HepG2 (cell line): ENCODE measurements around the gene FOXR1. TPM values are rescaled to one million over a fixed set of nuclear protein-coding genes. Genes with fewer than 3 reads are reported as not detected.

Experiments used
- CSRNP2 ChIP-seq: sonication (generic); formaldehyde crosslinking; conservative IDR thresholded peaks from 2 replicates; pipeline ENCODE4 v1.8.0; 2022; ENCODE audit warnings: low read depth, missing genetic modification reagents
- HBP1 ChIP-seq: IDR thresholded peaks from 2 replicates; pipeline ENCODE4 v1.6.1; 2016; ENCODE audit warnings: low read depth, control low read depth
- HMGXB4 ChIP-seq, 2 experiments: sonication (generic) in 1 of 2; formaldehyde crosslinking in 1 of 2; IDR thresholded peaks; 2 replicates each; pipeline versions ENCODE4 v1.4.0 to v1.6.1; 2018 to 2020; ENCODE audit warnings: missing genetic modification reagents in 2 of 2, borderline replicate concordance in 1 of 2, low read depth in 1 of 2, mild to moderate bottlenecking in 1 of 2, missing biosample characterization in 1 of 2
- KDM1A ChIP-seq: IDR thresholded peaks from 2 replicates; pipeline ENCODE4 v1.6.1; 2016; ENCODE audit warnings: missing compliant biosample characterization
- KLF6 ChIP-seq: IDR thresholded peaks from 2 replicates; pipeline ENCODE4 v1.8.0; 2016; ENCODE audit warnings: missing biosample characterization, missing genetic modification reagents
- MIER2 ChIP-seq: IDR thresholded peaks from 2 replicates; pipeline ENCODE4 v1.6.1; 2016; ENCODE audit warnings: missing biosample characterization, missing genetic modification reagents
- SALL1 ChIP-seq: sonication (generic); formaldehyde crosslinking; IDR thresholded peaks from 2 replicates; pipeline ENCODE4 v1.8.0; 2022; ENCODE audit warnings: mild to moderate bottlenecking, missing genetic modification reagents
- SETDB1 ChIP-seq: sonication (generic); formaldehyde crosslinking; IDR thresholded peaks from 2 replicates; pipeline ENCODE4 v1.5.1; 2020; ENCODE audit warnings: missing genetic modification reagents, mild to moderate bottlenecking, borderline replicate concordance
- TBL1XR1 ChIP-seq: fragments of 150-350 bp; IDR thresholded peaks from 2 replicates; pipeline ENCODE4 v1.6.1; 2014; ENCODE audit warnings: borderline replicate concordance, low read length; ENCODE audit not compliant: partially characterized antibody
- TCF7L2 ChIP-seq: IDR thresholded peaks from 2 replicates; pipeline ENCODE4 v1.6.1; 2011; ENCODE audit warnings: mild to moderate bottlenecking, low read depth, low read length, moderate library complexity
- WIZ ChIP-seq: sonication (generic); formaldehyde crosslinking; IDR thresholded peaks from 2 replicates; pipeline ENCODE4 v1.5.1; 2020; ENCODE audit warnings: mild to moderate bottlenecking, missing genetic modification reagents
- ZNF101 ChIP-seq: sonication (generic); formaldehyde crosslinking; IDR thresholded peaks from 2 replicates; pipeline ENCODE4 v1.4.0; 2020; ENCODE audit warnings: mild to moderate bottlenecking, low read depth, missing genetic modification reagents, borderline replicate concordance
- ZNF24 ChIP-seq: fragments of 450-650 bp; IDR thresholded peaks from 2 replicates; pipeline ENCODE4 v1.6.1; 2017; ENCODE audit warnings: antibody characterized with exemption, mild to moderate bottlenecking
- ZNF367 ChIP-seq: sonication (generic); formaldehyde crosslinking; IDR thresholded peaks from 2 replicates; pipeline ENCODE4 v1.4.0; 2020; ENCODE audit warnings: missing genetic modification reagents, borderline replicate concordance
- ZNF451 ChIP-seq: sonication (generic); formaldehyde crosslinking; IDR thresholded peaks from 2 replicates; pipeline ENCODE4 v1.5.0; 2020; ENCODE audit warnings: mild to moderate bottlenecking, missing genetic modification reagents
- polyA plus RNA-seq, 8 experiments: library from polyadenylated mRNA; depleted of rRNA in 3 of 8; stranded (reverse) in 7 of 8; unstranded in 1 of 8; fragments of >200 nt; fragmentation: Illumina TruSeq in 4 of 8; extraction: Trizol in 4 of 8; gene quantifications; 2 replicates each; pipeline versions ENCODE4 v1.2.1 to v1.2.3, GENCODE V29; 2011 to 2016; ENCODE audit warnings: low read depth in 4 of 8, missing spikeins in 1 of 8, mixed read lengths in 1 of 8; ENCODE audit not compliant: insufficient read depth in 1 of 8
- total RNA-seq, 5 experiments: library from RNA; depleted of rRNA; stranded (reverse); fragments of >200 nt; fragmentation: Illumina TruSeq; extraction: Trizol; gene quantifications; 2 replicates each; pipeline ENCODE4 v1.2.3, GENCODE V29; 2016; ENCODE audit warnings: low read depth in 1 of 5
- TF ChIP-seq, protein P1 (sequence below): sonication (generic); formaldehyde crosslinking; IDR thresholded peaks from 2 replicates; pipeline ENCODE4 v1.4.0; 2020; ENCODE audit warnings: missing genetic modification reagents, borderline replicate concordance

The FOXR1 gene
- total and polyA plus RNA-seq, 2 of the 13 experiments (the other 11 are each of a cell fraction or from before 2014, with no cell fraction given) = not detected

DNA sequence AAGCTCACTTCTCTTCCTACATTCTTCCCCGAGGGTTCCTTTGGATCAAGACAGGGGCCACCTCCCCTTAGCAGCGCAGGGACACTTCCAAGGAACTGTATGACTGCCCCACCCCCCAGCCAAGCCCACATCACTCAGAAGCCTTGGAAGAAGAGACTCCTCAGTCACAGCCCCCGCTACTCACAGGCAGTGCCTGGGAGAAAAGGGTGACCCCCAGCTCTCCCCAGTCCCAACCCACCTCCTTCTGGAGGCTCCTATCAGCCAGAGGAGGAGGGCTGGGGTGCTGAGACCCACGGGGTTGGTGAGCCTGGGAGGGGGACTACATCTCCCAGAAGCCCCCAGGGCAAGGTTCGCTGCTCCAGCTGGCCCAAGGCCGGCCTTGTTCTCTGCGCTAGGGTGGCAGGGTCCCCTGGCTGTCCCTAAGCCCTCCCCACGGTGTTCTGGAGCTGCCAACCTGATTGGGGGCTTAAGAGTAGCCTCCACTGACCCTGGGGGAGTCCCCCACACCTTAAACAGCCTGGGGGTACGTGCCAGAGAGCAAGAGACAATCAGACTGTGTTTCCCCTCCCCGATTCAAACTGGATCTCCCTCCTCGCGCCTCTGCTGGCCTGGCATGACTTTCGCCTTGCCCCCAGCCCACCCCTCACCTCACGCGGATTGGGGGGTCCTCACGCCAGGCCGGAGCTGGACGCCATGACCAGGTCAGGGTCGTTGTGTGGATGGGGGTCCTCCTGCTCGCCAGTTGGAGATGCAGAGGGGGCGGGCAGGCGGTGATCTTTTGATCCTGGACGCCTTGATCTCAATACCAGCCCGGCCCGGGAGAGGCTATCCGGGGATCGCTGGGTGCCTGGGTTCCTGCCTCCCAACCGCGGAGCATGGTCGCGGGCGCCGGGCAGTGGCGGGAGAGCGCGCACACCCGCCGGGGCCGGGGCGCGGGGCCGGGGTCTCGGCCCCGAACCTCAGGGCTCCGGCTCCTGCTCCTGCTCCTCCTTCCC is 46.7 kb upstream of the FOXR1 start (continued):
- no peak for TF ChIP-seq TCF7L2
- TF ChIP-seq ZNF367 (CRISPR knock-in tag) = no peak
- peak; percentile 49 to 59; a peak in 3 of 4 replicates for TF ChIP-seq HMGXB4 (CRISPR knock-in tag; IDR thresholded peaks at IDR 0.05; ENCODE audit: borderline replicate concordance in 1 of 2, low read depth in 1 of 2)
- no peak for TF ChIP-seq ZNF451
- no peak for TF ChIP-seq ZNF101
- TF ChIP-seq SETDB1 = no peak
- TF ChIP-seq CSRNP2 = no peak
- no peak for TF ChIP-seq ZNF24
- TF ChIP-seq HBP1 (CRISPR knock-in tag) = no peak
- TF ChIP-seq, protein P1, sequence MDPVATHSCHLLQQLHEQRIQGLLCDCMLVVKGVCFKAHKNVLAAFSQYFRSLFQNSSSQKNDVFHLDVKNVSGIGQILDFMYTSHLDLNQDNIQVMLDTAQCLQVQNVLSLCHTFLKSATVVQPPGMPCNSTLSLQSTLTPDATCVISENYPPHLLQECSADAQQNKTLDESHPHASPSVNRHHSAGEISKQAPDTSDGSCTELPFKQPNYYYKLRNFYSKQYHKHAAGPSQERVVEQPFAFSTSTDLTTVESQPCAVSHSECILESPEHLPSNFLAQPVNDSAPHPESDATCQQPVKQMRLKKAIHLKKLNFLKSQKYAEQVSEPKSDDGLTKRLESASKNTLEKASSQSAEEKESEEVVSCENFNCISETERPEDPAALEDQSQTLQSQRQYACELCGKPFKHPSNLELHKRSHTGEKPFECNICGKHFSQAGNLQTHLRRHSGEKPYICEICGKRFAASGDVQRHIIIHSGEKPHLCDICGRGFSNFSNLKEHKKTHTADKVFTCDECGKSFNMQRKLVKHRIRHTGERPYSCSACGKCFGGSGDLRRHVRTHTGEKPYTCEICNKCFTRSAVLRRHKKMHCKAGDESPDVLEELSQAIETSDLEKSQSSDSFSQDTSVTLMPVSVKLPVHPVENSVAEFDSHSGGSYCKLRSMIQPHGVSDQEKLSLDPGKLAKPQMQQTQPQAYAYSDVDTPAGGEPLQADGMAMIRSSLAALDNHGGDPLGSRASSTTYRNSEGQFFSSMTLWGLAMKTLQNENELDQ (CRISPR knock-in tag) = no peak
- TF ChIP-seq KDM1A (CRISPR knock-in tag) = no peak
- TF ChIP-seq MIER2 (CRISPR knock-in tag) = no peak
- no peak for TF ChIP-seq KLF6 (CRISPR knock-in tag)
- TF ChIP-seq TBL1XR1 = no peak
- TF ChIP-seq WIZ (CRISPR knock-in tag) = no peak
- TF ChIP-seq SALL1 (CRISPR knock-in tag) = peak; percentile 53
